HG02798 (cell line): ENCODE results near the gene FBXL2.
"Not testable (repeated sequence)": the region's sequence is repeated elsewhere in the genome, so short reads cannot be mapped to it uniquely, and the experiment has no call there.

Experiments
- ATAC-seq: cut with Tn5 transposase; IDR thresholded peaks from one replicate; pipeline ENCODE4 v1.9.1; 2021; ENCODE audit warnings: mild to moderate bottlenecking; ENCODE audit not compliant: unreplicated experiment, poor library complexity

Gene FBXL2

DNA sequence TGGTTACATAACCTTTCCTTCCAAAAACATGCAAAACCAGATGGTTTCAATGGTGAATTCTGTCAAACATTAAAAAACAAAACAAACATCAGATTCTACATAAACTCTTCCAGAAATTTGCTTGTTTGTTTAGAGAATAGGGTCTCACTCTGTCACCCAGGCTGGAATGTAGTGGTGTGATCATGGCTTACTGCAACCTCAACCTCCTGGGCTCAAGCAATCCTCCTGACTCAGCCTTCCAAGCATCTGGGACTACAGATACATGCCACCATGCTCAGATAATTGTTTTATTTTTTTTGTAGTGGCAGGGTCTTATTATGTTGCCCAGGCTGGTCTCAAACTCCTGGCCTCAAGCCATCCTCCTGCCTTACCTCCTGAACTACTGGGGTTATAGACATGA, 36.1 kb downstream of the FBXL2 start:
- no peak for ATAC-seq

DNA sequence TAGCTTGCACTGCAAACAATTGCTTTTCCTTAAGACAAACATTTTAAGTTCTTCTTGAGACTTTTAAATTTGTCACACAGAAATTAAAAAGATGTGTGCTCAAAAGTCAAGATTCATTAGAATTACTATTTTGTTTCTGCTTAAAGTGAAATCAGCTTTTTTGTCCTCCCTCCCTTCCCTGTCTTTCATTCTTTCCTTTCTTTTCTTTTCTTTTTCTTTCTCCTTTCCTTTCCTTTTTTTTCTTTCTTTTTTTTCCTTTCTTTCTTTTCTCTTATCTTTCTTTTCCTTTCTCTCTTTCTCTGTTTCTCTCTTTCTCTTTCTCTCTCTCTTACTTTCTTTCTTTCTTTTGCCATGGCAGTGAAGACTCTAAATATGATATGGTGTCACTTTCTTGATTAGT, 37.8 kb downstream of the FBXL2 start:
- no peak for ATAC-seq

DNA sequence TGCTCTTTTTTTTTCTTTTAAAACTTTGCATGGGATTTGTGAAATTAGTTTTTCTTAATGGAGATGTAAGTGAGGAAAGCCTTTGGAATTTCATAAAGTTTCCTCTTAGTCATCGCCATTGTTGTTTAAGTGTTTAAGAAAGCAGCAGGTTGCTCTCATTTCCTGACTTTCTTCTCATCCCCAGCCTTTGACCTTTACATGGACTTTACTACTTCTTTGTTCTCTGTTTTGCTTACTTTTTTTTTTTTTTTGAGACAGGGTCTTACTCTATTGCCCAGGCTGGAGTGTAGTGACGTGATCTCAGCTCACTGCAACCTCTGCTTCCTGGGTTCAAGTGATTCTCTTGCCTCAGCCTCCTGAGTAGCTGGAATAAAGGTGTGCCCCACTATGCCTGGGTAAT, 38.6 kb downstream of the FBXL2 start:
- no peak for ATAC-seq

DNA sequence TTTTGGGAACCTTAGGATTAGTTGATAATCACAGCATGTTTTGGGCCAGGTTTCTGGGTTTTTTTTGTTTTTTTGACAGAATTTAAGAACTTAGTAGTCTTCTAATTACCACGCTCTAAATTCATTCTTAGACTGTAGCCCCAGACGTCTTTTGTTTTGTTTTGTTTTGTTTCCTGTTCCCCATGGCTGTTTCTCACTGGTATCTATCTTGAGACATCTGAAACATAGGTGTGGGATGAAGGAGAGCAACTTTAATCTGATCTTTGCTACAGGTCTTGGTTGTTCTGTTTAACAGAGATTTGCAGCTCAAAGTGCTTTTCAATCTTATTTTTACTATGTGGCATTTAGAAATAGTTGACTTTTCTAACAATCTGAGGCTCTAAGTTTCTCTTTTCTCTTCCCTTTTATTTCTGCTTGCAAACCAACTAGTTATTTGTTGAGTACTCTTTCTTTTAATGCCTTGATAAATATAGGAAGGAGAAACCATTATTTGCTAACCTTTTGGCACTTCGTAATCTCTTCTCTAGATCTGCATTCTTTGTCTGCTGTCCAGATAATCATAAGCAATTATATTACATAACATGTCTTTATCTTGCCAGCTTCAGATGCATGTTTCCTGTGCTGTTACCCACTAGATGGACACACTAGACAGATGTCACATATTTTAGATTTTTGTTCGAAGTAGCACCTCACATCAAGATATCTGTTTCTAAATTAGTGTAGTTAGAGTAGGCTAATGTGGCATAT, 40.9 kb downstream of the FBXL2 start:
- ATAC-seq = no peak

DNA sequence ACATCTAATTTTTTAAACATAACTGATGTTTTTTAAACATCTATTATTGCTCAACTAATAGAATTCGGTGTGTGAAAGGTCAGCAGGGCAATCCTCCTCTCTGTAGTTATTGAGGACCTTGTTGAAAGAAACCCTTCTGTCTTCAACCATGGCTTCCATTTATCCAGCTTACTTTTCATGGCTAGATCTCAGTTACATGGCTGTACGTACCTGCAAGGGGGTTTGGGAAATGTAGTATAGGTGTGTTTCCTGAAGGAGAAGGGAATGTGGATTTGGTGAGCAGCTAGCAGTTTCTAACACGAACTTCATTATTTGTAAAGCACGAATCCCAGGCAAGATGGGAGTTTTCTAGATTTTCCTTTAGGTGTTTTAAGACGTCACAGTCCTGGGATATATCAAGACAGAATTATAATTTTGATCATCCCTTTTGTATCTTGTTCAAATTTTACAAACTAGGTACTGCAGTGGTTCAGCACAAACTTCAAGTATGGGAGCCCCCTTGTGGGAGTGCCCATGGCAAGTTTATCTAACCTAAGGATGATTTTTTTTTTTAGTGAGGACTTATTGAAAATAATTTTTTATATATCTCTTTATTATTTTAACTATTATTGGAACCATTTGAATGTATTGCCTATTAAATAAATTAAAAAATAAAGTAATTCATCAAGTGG, 41.6 kb downstream of the FBXL2 start:
- ATAC-seq = no peak

DNA sequence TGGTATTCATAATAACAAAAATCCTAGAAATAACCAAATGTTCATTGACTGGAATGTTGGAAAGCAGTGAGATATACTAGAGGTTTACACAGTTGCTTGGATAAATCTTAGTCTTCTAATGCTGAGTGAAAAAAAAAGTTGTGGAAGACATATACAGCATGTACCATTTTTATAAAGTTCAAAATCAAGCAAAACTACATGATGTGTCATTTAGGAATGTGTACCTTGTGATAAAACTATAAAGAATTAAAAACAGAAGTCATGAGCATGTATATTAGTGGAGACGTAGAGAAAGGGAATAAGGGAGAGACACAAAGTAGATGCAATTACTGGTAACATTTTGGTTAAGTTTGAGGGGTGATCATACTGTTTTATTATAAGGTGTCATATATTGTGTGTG, 45.2 kb downstream of the FBXL2 start:
- ATAC-seq = no peak

DNA sequence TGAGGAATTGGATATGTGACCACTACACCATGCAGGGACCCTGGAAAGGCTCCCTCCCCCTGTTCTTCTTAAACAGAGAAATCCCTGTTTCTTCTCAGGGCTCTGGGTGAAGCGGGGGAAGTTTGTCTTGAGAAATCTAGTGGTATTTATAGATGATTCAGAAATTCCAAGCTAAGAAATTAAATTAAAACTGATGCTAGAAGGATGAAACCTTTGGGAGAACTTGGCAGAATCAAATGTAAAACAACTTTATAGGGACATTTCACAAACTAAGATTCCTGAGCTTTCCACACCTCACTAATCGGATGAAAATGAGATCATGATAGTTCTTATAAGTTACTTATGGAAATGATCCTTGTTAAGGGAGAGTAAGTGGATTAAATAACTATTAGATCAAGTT, 54.2 kb downstream of the FBXL2 start:
- ATAC-seq = no peak

DNA sequence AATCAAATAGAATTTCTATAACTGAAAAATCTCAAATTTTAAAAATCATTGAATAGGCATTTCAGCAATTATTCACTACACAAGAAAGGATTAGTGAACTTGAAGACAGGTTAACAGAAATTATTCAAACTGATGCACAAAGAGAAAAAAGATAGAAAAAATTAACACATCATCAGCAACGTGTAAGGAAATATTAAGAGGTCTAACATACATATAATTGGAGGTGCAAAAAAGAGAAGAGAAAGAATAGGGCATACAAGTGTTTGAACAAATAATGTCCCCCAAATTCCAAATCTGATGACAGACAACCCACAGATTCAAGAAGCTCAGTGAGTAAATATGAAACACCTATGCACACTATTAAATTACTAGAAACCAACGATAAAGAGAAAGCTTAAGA, 57.1 kb downstream of the FBXL2 start:
- ATAC-seq = no peak

DNA sequence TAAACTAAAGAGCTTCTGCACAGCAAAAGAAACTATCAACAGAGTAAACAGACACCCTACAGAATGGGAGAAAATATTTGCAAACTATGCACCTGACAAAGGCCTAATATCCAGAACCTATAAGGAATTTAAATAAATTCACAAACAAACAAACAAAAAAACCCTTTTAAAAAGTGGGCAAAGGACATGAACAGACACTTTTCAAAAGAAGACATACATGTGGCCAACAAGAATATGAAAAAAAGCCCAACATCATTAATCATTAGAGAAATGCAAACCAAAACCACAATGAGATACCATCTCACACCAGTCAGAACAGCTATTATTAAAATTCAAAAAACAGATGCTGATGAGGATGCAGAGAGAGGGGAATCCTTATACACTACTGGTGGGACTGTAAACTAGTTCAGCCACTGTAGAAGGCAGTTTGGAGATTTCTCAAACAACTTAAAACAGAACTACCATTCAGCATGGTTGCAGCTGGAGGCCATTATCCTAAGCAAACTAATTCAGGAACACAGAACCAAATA, 61.8 kb downstream of the FBXL2 start:
- not testable (repeated sequence) for ATAC-seq

DNA sequence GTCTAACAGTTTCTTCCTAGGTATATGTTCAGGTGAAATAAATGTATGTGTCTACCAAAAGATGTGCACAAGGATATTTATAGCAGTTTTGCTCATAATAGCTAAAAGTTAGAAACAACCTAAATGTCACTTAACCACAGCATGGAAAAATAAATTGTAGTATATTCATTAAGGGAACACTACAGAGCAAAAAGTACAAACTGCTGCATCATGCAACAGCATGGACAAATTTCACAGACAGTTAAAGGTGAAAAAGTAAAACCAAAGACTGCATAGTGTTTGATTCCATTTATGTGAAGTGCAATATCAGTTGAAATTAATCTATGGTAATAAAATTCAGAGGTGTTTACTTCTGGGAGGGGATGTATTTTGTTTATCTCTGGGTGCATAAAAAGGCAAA, 62.5 kb downstream of the FBXL2 start:
- no peak for ATAC-seq

DNA sequence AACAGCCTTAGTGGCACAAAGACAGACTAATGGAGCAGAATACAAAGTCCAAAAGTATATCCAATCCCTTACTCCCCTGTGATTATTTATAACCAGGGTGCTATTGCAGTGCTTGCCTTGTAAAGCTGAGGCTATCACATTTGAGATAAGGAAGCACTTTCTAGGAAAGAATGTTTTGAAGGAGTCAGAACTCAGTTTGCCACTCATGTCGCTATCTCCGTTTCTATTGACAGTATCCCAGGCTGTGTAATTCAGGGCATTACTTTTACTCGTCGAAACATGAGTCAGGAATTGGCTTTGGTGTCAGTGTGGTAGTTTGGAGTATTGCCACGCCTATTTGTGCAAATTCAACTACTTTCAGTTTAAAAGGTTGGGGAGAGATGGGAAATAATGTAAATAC, 78.4 kb downstream of the FBXL2 start:
- ATAC-seq = no peak

DNA sequence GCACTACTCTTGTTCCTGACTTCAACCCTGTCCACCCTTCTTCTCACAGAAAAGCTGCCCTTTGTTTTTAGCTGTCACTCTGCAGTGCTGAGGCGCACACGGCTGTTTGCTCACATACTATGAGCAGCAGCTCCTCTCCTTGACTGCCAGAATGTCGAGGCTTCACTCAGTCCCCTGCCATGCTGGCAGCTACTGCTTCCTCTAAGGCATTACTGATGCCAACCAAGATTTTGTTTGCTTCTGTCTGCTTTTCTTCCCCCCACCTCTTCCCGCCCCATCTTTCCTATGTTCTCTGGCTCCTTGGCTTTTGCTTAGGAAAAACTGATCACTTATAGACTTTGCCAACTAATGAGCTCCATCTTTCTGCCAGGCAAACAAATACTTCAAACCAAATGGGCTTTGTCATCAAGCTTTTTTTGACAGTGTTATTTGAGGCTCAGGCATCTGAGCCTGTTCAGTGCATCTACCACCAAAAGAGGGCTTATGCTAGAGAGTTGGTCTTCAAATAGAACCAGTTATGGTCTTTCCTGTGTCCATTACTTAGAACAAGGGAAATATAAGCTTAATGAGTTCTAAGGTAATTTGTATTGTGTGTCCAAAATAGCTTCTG, 81.0 kb downstream of the FBXL2 start:
- ATAC-seq = no peak

DNA sequence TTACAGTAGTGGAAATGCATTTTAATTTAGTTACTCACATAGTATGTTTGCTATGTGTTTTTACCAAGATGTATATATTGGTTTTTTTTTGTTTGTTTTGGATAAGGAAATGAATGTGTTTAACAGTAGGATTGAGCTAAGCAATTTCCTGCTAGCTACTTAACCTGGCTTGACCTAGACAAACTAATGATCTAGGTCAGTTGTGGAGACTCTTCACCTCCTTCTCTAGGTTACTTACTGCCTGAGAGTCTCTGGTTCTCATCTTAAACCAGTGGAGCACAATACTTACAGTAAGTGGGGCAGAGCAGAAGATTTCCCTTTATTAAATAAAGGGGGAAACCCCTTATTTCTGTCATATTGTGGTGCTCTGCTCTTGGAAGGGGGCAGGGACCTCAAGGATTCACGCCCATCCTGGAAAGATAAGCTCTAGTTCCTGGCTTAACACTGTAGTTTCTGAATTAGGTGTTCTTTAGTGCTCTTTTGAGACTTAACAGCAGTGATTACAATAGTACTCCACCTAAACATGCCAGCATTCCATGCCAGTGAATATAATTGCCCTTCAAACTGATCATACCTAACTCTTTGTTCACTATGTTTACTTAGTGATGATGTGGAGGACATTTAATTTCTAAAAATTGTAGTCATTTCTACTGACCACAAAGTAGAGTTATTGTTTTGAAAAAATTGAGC, 83.0 kb downstream of the FBXL2 start:
- ATAC-seq = no peak

DNA sequence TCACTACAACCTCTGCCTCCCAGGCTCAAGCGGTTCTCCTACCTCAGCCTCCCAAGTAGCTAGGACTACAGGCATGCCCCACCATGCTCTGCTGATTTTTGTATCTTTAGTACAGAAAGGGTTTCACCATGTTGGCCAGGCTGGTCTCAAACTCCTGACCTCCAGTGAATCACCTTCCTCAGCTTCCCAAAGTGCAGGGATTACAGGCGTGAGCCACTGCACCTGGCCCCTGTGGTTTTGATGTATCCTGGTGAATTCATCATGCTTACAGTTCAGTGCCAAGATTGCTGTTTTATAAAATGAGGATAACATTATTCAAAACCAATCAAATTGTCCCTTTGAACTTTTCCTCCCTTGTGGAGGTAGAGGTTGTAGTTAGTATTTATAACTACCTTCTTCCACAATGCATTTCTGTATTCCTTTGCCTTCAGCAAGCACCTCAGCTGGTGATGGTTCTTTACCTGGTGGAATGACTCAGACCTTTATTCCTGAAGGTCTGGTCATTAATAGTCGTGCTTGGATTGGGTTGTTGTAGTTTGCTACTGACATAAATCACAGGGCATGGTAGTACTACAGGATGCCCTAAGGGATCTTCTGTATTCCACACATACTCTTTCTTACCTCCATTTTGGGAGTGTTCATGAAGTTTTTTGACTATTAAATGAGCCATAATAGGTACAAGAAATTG, 86.0 kb downstream of the FBXL2 start:
- no peak for ATAC-seq

DNA sequence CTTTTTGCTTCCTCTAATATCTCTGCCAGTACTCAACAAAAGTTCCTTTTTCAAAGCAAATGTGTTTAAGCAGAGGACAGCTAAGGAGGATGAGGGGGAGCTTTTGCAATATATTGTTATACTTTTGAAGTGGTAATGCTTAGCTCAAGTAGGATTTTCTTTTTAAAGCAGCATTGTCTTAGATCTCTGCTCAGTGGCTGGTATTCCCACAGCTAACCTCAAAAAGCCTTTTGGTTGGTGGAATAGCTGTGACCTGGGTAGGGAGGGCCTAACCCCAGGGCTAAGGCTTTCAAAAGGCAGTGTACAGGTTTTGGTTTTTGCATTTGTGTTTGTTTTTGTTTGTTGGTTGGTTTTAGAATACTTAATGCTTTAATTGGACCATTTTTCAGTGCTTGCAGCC, 86.8 kb downstream of the FBXL2 start:
- ATAC-seq = no peak

DNA sequence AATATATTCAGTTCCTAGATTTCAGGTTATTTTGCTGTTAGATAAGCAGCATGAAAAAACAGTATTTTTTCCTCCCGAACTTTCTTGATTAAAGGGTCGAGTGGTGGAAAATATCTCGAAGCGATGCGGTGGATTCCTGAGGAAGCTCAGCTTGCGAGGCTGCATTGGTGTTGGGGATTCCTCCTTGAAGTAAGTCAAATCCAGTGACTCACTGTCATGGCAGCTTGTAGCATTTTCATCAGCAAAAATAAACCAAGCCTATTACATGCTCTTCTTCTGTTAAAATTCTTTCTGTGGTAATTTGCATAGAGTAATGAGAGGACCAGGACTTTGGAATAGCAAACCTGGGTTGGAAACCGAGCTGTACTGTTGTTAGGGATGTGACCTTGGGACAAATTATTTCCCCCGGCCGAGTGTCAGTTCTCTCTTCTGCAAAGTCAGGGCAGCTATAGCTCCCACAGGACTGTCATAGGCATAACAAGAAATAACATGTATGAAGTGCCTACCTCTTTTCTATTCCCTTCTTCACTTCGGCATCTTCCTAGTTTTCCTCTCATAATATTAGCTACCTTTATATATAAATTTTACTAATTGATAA, 87.4 kb downstream of the FBXL2 start:
- no peak for ATAC-seq

DNA sequence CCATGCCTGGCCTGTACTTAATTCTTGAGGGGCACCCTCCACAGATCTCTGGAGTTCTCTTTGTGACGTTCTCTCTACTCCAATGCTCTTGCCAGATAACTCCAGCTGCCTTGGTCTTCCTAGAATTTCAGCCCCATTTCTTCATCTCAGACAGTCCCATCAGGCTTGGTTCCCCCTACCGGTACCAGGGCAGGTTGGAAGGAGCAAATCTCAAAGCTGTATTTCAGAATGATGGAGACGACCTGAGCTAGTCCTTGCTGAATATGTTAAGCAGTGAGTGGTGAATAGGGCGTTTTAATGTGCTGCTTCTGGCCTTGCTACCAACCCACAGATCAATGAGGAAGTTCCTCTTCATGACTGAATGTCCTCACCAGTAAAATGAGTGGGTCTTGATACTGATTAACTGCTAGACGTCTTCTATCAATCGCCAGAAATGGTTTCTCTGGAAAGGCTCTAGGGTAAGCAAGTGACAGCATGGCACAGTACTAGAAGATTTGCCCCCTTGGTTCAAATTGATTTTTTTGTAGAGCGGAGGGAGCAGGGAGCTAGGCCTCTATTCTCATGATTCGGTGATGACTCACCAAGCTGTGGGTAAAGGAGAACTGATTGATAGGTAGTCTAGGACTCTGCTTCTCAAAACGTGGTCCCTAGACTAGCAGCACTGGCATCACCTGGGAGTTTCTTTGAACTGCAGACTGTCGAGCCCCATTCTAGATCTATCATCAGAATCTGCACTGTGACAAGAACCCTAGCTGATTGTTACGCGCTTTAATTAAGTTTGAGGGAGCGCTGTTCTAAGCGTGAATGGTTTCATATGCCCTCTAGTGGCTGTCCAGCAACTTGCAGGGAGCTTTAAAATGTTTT, 95.2 kb downstream of the FBXL2 start:
- ATAC-seq = peak; percentile 72

DNA sequence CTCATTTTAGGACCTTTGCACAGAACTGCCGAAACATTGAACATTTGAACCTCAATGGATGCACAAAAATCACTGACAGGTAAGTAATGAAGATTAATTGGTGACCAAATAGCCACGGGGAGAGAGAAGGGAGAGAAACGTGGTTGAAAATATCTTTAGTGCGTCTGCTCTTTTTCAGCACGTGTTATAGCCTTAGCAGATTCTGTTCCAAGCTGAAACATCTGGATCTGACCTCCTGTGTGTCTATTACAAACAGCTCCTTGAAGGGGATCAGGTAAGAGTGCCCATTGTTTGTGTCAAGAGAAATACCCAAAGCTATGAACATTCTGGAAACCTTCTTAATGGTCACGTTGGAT, 95.8 kb downstream of the FBXL2 start:
- ATAC-seq = no peak

DNA sequence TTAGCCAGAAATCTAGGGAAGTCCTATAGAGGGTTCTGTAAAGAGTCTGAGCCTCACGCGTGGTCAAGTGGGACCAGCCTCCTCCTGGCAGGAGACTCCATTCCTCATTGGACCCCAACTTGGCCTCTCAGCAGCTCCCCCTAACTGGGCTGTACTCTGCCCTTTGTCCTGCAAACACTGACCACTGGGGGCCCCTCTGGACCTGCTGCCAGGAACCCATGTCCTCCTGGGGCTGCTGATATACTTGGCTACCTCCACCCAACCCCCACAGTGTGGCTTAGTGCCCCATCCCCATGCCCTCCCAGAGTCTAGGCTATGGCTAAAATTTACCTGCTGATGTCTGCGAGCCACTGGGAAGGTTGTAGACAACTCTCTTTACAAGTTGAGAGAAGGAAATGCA, 100.2 kb downstream of the FBXL2 start:
- no peak for ATAC-seq
